ENCODE results near the gene RAB11FIP3. TPM values are rescaled to one million over a fixed set of nuclear protein-coding genes. Genes with fewer than 3 reads are reported as not detected.

The RAB11FIP3 gene
- polyA plus RNA-seq, 2 of the 4 experiments (the other 2 are of a cell fraction), result 6.7 to 18.0 TPM

DNA sequence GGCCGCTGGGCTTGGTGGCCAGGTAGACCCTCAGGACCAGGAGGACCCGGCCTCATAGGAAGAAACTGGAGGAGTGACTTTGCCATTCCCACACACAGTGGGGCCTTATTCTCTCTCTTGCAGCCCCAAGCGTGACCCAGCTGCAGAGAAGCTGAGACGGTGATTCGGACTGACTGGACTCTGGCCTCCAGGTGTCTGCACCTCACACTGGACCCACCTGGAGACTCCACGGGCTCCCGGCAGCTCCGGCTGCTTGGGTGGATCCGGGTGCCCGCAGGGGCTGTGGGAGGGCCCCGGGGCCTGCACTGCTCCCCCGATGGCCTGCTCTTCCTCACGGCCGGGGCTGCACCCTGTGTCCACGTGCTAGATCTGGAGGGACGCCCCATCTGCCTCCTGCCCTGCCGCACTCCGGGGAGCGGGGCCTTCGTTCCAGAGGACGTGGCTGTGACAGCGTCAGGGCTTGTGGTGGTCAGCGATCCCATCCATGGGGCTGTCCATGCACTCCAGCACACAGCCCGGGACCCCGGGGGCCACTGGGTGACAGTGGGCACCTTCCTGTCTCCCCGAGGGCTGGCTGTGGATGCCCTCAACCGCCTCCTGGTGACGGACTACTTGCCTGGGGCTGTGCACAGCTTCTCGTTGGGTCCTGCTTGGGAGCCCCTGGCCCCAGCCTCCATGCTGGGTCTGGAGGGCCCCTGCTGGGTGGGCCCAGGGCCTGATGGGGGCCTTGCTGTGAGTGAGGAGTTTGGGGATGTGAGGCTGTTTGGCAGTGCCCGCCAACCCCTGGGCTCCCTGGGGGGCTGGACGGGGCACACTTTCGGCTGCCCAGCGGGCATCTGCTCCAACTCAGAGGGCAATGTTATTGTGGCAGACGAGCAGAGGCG, 142.2 kb downstream of the RAB11FIP3 start:
- no peak for FAIRE-seq
- Histone ChIP-seq H3K4me3 (no peak overlapping the region), H3K9me3 (no peaks in the 10 kb centered on the region), H3K27ac (no peak overlapping the region; a peak in 2 of 6 replicates), H3K4me2 (peak overlapping the region; percentile 1; the same call in 1 of the 3 replicates), H3K4me1 (peaks cover 22% of the 10 kb centered on the region)
- WGBS (ENCODE audit: missing lambda C conversion rate), result 89% methylated on average over 17 of the region's 35 CpGs
- no peak for TF ChIP-seq TP53 (CRISPR knock-in tag; IDR thresholded peaks at IDR 0.05)
- TF ChIP-seq HOXA7 (CRISPR knock-in tag; IDR thresholded peaks at IDR 0.05), result no peak
- no peak for TF ChIP-seq MAFK (IDR thresholded peaks at IDR 0.05; ENCODE audit: partially characterized antibody)
- TF ChIP-seq POLR2A (IDR thresholded peaks at IDR 0.05; ENCODE audit: low read length), result no peak
- ChIA-PET CTCF (interaction anchor here (0.5 to 3.6 kb wide), 5 partner anchors 12 to 175 kb away, joined by 3 to 12 read pairs (median 3); no protein-coding TSS in a partner anchor), POLR2A (no interaction called here)
- no peak for ATAC-seq
- DNase-seq (ENCODE audit: low read depth in 1 of 2, low spot score in 1 of 2), result no peak

DNA sequence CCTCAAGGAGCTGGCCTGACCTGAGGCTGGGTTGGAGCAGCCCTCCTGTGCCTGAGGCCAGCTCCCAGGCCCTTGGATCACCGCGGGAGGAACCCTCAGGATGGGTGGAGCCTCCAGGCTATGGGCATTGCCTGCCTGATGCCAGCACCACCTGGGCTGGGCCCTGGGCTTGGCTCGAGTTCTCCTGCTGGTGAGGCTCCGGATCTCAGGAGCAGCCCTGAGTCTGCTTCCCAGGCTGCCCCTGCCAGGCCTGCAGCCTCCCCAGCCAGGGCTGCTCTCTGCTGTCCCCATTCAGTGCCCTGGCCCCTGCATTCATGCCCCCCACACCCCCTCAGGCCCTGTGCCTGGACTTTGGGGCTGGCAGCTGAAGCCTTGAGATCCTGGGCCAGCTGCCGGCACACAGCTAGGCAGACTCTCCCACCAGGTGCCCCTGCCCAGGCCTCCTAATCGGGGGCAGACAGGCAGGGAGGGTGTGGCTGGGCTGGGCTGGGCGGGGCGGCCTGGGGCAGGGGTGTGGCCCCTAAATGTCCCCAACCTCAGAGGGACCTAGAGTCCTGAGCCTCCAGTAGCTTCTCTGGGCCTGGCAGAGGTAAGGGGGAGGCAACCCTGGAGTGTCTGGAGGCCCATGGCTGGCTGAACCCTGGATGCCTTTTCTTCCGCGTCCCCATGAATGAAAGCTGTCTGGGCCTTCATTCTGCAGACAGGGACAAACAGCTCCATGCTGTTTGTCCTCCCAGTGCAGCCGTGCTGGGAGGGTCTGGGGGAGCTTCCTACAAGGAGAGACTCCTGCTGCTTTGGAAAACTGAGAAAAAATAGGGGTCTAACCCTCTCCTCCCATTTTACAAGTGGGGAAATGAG, 143.2 kb downstream of the RAB11FIP3 start:
- POLR2A ChIA-PET, result no interaction called here
- CTCF ChIA-PET, result interaction anchor here (1.2 to 3.6 kb wide), 3 partner anchors 11 to 92 kb away, joined by 3 to 12 read pairs (median 9); no protein-coding TSS in a partner anchor
- peak overlapping the region; percentile 91 to 95 for H3K27ac ChIP-seq
- peak overlapping the region; percentile 99 for H3K4me3 ChIP-seq
- TF ChIP-seq RFX5 (IDR thresholded peaks at IDR 0.05) (no peak), GATA3 (IDR thresholded peaks at IDR 0.05; ENCODE audit: borderline replicate concordance) (no peak), MAZ (IDR thresholded peaks at IDR 0.05; ENCODE audit: borderline replicate concordance, low read depth, low read length) (no peak), JUN (IDR thresholded peaks at IDR 0.05) (no peak), MAFK (IDR thresholded peaks at IDR 0.05; ENCODE audit: partially characterized antibody) (no peak), ZSCAN20 (CRISPR knock-in tag; IDR thresholded peaks at IDR 0.05) (no peak), NPAS2 (CRISPR knock-in tag; IDR thresholded peaks at IDR 0.05; ENCODE audit: borderline replicate concordance) (no peak), NR3C1 (IDR thresholded peaks at IDR 0.05) (no peak), ESRRA (IDR thresholded peaks at IDR 0.05; ENCODE audit: borderline replicate concordance, low read length) (no peak), TP53 (CRISPR knock-in tag; IDR thresholded peaks at IDR 0.05) (no peak), ZC3H11A (IDR thresholded peaks at IDR 0.05) (no peak), CHD4 (IDR thresholded peaks at IDR 0.05; ENCODE audit: borderline replicate concordance) (no peak), RCOR1 (IDR thresholded peaks at IDR 0.05; ENCODE audit: low read depth, low read length) (no peak), HOXB13 (CRISPR knock-in tag; IDR thresholded peaks at IDR 0.05; ENCODE audit: low read depth) (no peak), TFCP2L1 (CRISPR knock-in tag; IDR thresholded peaks at IDR 0.05) (no peak), JUNB (IDR thresholded peaks at IDR 0.05) (no peak), HEYL (CRISPR knock-in tag; IDR thresholded peaks at IDR 0.05) (no peak), SMC3 (IDR thresholded peaks at IDR 0.05) (no peak)
- TF ChIP-seq, protein P1, sequence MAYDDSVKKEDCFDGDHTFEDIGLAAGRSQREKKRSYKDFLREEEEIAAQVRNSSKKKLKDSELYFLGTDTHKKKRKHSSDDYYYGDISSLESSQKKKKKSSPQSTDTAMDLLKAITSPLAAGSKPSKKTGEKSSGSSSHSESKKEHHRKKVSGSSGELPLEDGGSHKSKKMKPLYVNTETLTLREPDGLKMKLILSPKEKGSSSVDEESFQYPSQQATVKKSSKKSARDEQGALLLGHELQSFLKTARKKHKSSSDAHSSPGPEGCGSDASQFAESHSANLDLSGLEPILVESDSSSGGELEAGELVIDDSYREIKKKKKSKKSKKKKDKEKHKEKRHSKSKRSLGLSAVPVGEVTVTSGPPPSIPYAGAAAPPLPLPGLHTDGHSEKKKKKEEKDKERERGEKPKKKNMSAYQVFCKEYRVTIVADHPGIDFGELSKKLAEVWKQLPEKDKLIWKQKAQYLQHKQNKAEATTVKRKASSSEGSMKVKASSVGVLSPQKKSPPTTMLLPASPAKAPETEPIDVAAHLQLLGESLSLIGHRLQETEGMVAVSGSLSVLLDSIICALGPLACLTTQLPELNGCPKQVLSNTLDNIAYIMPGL (CRISPR knock-in tag; IDR thresholded peaks at IDR 0.05; ENCODE audit: borderline replicate concordance), result no peak
- TF ChIP-seq, protein P2, sequence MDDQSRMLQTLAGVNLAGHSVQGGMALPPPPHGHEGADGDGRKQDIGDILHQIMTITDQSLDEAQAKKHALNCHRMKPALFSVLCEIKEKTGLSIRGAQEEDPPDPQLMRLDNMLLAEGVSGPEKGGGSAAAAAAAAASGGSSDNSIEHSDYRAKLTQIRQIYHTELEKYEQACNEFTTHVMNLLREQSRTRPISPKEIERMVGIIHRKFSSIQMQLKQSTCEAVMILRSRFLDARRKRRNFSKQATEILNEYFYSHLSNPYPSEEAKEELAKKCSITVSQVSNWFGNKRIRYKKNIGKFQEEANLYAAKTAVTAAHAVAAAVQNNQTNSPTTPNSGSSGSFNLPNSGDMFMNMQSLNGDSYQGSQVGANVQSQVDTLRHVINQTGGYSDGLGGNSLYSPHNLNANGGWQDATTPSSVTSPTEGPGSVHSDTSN (IDR thresholded peaks at IDR 0.05), result no peak
- peaks cover 22% of the 10 kb centered on the region for H3K4me1 ChIP-seq
- H3K4me2 ChIP-seq, result peak overlapping the region; percentile 100
- ATAC-seq (peak in 1 of 2 experiments; percentile 27; a peak in 3 of 6 replicates), FAIRE-seq (no peak), DNase-seq (ENCODE audit: low read depth in 1 of 2, low spot score in 1 of 2) (no peak)
- WGBS (ENCODE audit: missing lambda C conversion rate), result 70% methylated on average over 5 of the region's 11 CpGs
- no peaks in the 10 kb centered on the region for H3K9me3 ChIP-seq

All from A549 (cell line).